ENCODE data around the gene TRPM7.

Gene TRPM7

DNA sequence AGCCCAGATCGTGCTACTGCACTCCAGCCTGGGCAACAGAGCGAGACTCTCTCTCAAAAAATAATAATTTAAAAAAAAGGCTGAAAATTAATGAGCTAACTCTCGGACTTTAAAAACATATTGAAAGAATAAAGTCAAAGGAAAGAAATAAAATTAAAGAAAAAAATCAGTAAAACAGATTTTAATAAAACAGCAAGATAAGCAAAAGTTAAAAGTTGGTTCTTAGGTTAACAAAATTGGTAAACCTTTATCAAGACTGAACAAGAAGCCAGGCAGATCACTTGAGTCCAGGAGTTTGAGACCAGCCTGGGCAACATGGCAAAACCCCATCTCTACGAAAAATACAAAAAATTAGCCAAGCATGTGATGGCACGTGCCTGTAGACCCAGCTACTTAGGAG, 20.7 kb downstream of the TRPM7 start:
- Histone ChIP-seq H3K27me3 (ENCODE audit: control insufficient read depth, low read length) (no peaks in the 10 kb centered on the region), H3K27ac (ENCODE audit: low read depth, low read length) (no peak overlapping the region), H3K4me3 (ENCODE audit: low read length) (no peak overlapping the region), H3F3A (ENCODE audit: control insufficient read depth, insufficient read depth) (peaks cover 7% of the 10 kb centered on the region; the same call in 1 of the 2 replicates), H3K4me1 (ENCODE audit: control insufficient read depth, low read length) (no peaks in the 10 kb centered on the region), H3K9me2 (replicated peaks; ENCODE audit: control insufficient read depth, low read length) (no peaks in the 10 kb centered on the region), H3K79me2 (ENCODE audit: control insufficient read depth, low read length) (peaks cover 96% of the 10 kb centered on the region), H3K36me3 (ENCODE audit: control insufficient read depth, low read length) (peaks cover 77% of the 10 kb centered on the region), H3K9me3 (ENCODE audit: control insufficient read depth, insufficient read depth, low read length) (no peaks in the 10 kb centered on the region), H4K20me1 (ENCODE audit: control insufficient read depth, insufficient read depth, low read depth, low read length) (peaks cover 9% of the 10 kb centered on the region; the same call in 1 of the 2 replicates), H3K4me2 (ENCODE audit: low read length) (no peak overlapping the region)
- no peak for TF ChIP-seq EZH2phosphoT487 (IDR thresholded peaks at IDR 0.05; ENCODE audit: borderline replicate concordance, low read length)
- TF ChIP-seq CTCF (IDR thresholded peaks at IDR 0.05; ENCODE audit: low read depth, low read length, poor library complexity, severe bottlenecking) = no peak

DNA sequence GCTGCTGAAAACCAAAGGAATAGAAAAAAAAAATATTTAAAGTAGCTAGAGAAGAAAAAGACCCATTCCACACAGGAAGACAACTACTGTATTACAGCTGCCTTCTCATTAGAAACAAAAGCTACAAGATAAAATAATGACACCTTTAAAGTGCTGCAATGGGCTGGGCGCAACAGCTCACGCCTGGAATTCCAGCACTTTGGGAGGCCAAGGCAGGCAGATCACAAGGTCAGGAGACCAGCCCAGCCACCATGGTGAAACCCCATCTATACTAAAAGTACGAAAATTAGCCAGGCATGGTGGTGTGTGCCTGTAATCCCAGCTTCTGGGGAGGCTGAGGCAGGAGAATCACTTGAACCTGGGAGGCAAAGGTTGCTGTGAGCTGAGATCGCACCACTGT, 31.0 kb downstream of the TRPM7 start:
- Histone ChIP-seq H3K9me2 (replicated peaks; ENCODE audit: control insufficient read depth, low read length) (no peaks in the 10 kb centered on the region), H3K4me3 (ENCODE audit: low read length) (no peak overlapping the region), H3K4me2 (ENCODE audit: low read length) (no peak overlapping the region), H3K27me3 (ENCODE audit: control insufficient read depth, low read length) (no peaks in the 10 kb centered on the region), H3K36me3 (ENCODE audit: control insufficient read depth, low read length) (peaks cover 72% of the 10 kb centered on the region), H3K27ac (ENCODE audit: low read depth, low read length) (no peak overlapping the region), H4K20me1 (ENCODE audit: control insufficient read depth, insufficient read depth, low read depth, low read length) (no peaks in the 10 kb centered on the region), H3F3A (ENCODE audit: control insufficient read depth, insufficient read depth) (0 out of 2 replicates have a peak, but pooled peaks cover 3% of the 10 kb centered on the region), H3K9me3 (ENCODE audit: control insufficient read depth, insufficient read depth, low read length) (no peaks in the 10 kb centered on the region), H3K4me1 (ENCODE audit: control insufficient read depth, low read length) (no peaks in the 10 kb centered on the region), H3K79me2 (ENCODE audit: control insufficient read depth, low read length) (peaks cover 31% of the 10 kb centered on the region)
- TF ChIP-seq EZH2phosphoT487 (IDR thresholded peaks at IDR 0.05; ENCODE audit: borderline replicate concordance, low read length) (no peak), CTCF (IDR thresholded peaks at IDR 0.05; ENCODE audit: low read depth, low read length, poor library complexity, severe bottlenecking) (no peak)

- no peaks in the 10 kb centered on the region for H4K20me1 ChIP-seq (ENCODE audit: control insufficient read depth, insufficient read depth, low read depth, low read length)
- peaks cover 35% of the 10 kb centered on the region for H3K79me2 ChIP-seq (ENCODE audit: control insufficient read depth, low read length)
- no peaks in the 10 kb centered on the region for H3K9me2 ChIP-seq (replicated peaks; ENCODE audit: control insufficient read depth, low read length)
- no peak overlapping the region for H3K4me3 ChIP-seq (ENCODE audit: low read length)
- no peaks in the 10 kb centered on the region for H3K9me3 ChIP-seq (ENCODE audit: control insufficient read depth, insufficient read depth, low read length)
- H3K27me3 ChIP-seq (ENCODE audit: control insufficient read depth, low read length) = no peaks in the 10 kb centered on the region
- no peak for TF ChIP-seq CTCF (IDR thresholded peaks at IDR 0.05; ENCODE audit: low read depth, low read length, poor library complexity, severe bottlenecking)
- no peak for TF ChIP-seq EZH2phosphoT487 (IDR thresholded peaks at IDR 0.05; ENCODE audit: borderline replicate concordance, low read length)
- no peak overlapping the region for H3K27ac ChIP-seq (ENCODE audit: low read depth, low read length)
- H3K4me1 ChIP-seq (ENCODE audit: control insufficient read depth, low read length) = no peaks in the 10 kb centered on the region
- H3F3A ChIP-seq (ENCODE audit: control insufficient read depth, insufficient read depth) = 0 out of 2 replicates have a peak, but pooled peaks cover 3% of the 10 kb centered on the region
- H3K4me2 ChIP-seq (ENCODE audit: low read length) = no peak overlapping the region
- peaks cover 74% of the 10 kb centered on the region for H3K36me3 ChIP-seq (ENCODE audit: control insufficient read depth, low read length)
These were observed 33.3 kb downstream of the TRPM7 start for GRCh38 chr15:50653156-50653743.
